K562 (cell line): ENCODE measurements around the gene FAM171A1. TPM values are rescaled to one million over a fixed set of nuclear protein-coding genes. Genes with fewer than 3 reads are reported as not detected.

ENCODE experiments used
- ATAC-seq: fragments of 200-7000 bp; cut with Tn5 transposase; 3 replicates; pipeline ENCODE4 v1.9.1; 2020; ENCODE audit warnings: moderate library complexity
- BruUV-seq: library from RNA; stranded (reverse); fragments of 400-500 nt; replicated peaks from 2 replicates; lab custom pipeline; 2021; lab: Mats Ljungman, UMichigan
- CTCF ChIA-PET: fragments of 300-600 bp; formaldehyde crosslinking; extraction: SDS; loops from one replicate; lab custom pipeline; 2021; ENCODE audit warnings: low intra/inter-chr PET ratio; lab: Yijun Ruan, JAX
- POLR2A ChIA-PET: fragments of 300-600, 350-650 bp; sonication (Branson Sonifier 250); formaldehyde crosslinking; extraction: SDS; loops from one replicate; lab custom pipeline; 2021; ENCODE audit warnings: antibody characterized with exemption, inconsistent platforms; lab: Yijun Ruan, JAX
- DNase-seq, 4 experiments: peaks; one replicate each; pipeline versions ENCODE4 v3.0.0 to v3.0.0-alpha.2; 2011 to 2018; ENCODE audit warnings: low spot score in 3 of 4, mixed read lengths in 3 of 4; ENCODE audit errors: extremely low read depth in 1 of 4
- FAIRE-seq: peaks from 2 replicates; lab custom pipeline; 2011; peaks lifted over from hg19 to GRCh38; lab: Jason Lieb, UNC
- H2AFZ ChIP-seq: 2 replicates; pipeline ENCODE4 v1.6.0; 2011; ENCODE audit warnings: low read depth, low read length, control low read depth, inconsistent platforms
- H3K27ac ChIP-seq: fragments of 200-600 bp; 3 replicates; pipeline ENCODE4 v1.8.0; 2011; ENCODE audit warnings: low read depth, mild to moderate bottlenecking, control low read depth, inconsistent platforms, low read length, moderate library complexity, mixed read lengths; ENCODE audit errors: extremely low read depth
- H3K27me3 ChIP-seq, 2 experiments: fragments of 300-600 bp in 1 of 2; 2 replicates in 1 of 2; 3 replicates in 1 of 2; pipeline versions ENCODE4 v1.6.0 to v1.8.0; 2011; ENCODE audit warnings: inconsistent platforms in 2 of 2, low read length in 2 of 2, mild to moderate bottlenecking in 1 of 2, mixed read lengths in 1 of 2, moderate library complexity in 1 of 2; ENCODE audit not compliant: control insufficient read depth in 2 of 2, insufficient read depth in 2 of 2
- H3K36me3 ChIP-seq: fragments of 300-600 bp; 3 replicates; pipeline ENCODE4 v1.8.0; 2011; ENCODE audit warnings: mild to moderate bottlenecking, low read length, inconsistent platforms; ENCODE audit not compliant: control insufficient read depth, insufficient read depth
- H3K4me1 ChIP-seq, 2 experiments: fragments of 200-600 bp in 1 of 2; replicated peaks in 1 of 2; 2 replicates in 1 of 2; 3 replicates in 1 of 2; pipeline versions ENCODE4 v1.5.1 to v1.8.0; 2011; ENCODE audit warnings: inconsistent platforms in 2 of 2, low read length in 2 of 2, mild to moderate bottlenecking in 1 of 2, mixed read lengths in 1 of 2, moderate library complexity in 1 of 2; ENCODE audit not compliant: control insufficient read depth in 2 of 2, insufficient read depth in 2 of 2
- H3K4me2 ChIP-seq: 2 replicates; pipeline ENCODE4 v1.6.1; 2011; ENCODE audit warnings: low read length, control low read depth, inconsistent platforms, mixed read lengths; ENCODE audit not compliant: insufficient read depth
- H3K4me3 ChIP-seq: fragments of 200-600 bp; sonication (generic), shearing (Covaris generic); 2 replicates; pipeline ENCODE4 v1.5.1; 2016; ENCODE audit warnings: control low read depth, inconsistent platforms
- H3K79me2 ChIP-seq: fragments of 200-600 bp; 3 replicates; pipeline ENCODE4 v1.8.0; 2011; ENCODE audit warnings: low read length, inconsistent platforms; ENCODE audit not compliant: control insufficient read depth, insufficient read depth
- H3K9ac ChIP-seq, 2 experiments: 2 replicates each; pipeline versions ENCODE4 v1.6.0 to v1.6.1; 2011; ENCODE audit warnings: low read depth in 2 of 2, low read length in 2 of 2, control low read depth in 1 of 2, inconsistent platforms in 1 of 2, mild to moderate bottlenecking in 1 of 2, mixed read lengths in 1 of 2; ENCODE audit not compliant: insufficient read depth in 1 of 2
- H3K9me1 ChIP-seq: one replicate; pipeline ENCODE4 v1.6.0; 2011; ENCODE audit warnings: inconsistent platforms, mild to moderate bottlenecking, low read length, moderate library complexity; ENCODE audit not compliant: control insufficient read depth, insufficient read depth
- H3K9me3 ChIP-seq: replicated peaks from 2 replicates; pipeline ENCODE4 v1.5.1; 2011; ENCODE audit warnings: low read depth, low read length, inconsistent platforms; ENCODE audit not compliant: control insufficient read depth, insufficient read depth
- H4K20me1 ChIP-seq: replicated peaks from 2 replicates; pipeline ENCODE4 v1.6.1; 2011; ENCODE audit warnings: low read length, inconsistent platforms, mixed read lengths; ENCODE audit not compliant: control insufficient read depth, insufficient read depth
- DMBX1 ChIP-seq: fragments of 250-450 bp; sonication (Bioruptor Pico); IDR thresholded peaks from 2 replicates; pipeline ENCODE4 v1.8.0; 2022; ENCODE audit warnings: inconsistent platforms, mild to moderate bottlenecking, moderate library complexity, borderline replicate concordance
- PHB2 ChIP-seq: fragments of 450-650 bp; IDR thresholded peaks from 2 replicates; pipeline ENCODE4 v1.6.1; 2017; ENCODE audit warnings: low read depth
- POLR2AphosphoS2 ChIP-seq: IDR thresholded peaks from 2 replicates; pipeline ENCODE4 v1.6.1; 2012; ENCODE audit warnings: low read length, improper control_type of control experiment
- PTBP1 ChIP-seq: fragments of 200-400 bp; formaldehyde crosslinking; IDR thresholded peaks from 2 replicates; pipeline ENCODE4 v1.6.1; 2017; ENCODE audit warnings: low read depth, low read length
- RBM14 ChIP-seq: fragments of 200-400 bp; formaldehyde crosslinking; IDR thresholded peaks from 2 replicates; pipeline ENCODE4 v1.6.1; 2018; ENCODE audit warnings: low read depth, mild to moderate bottlenecking, low read length, moderate library complexity, borderline replicate concordance; ENCODE audit not compliant: insufficient read depth
- SMARCC2 ChIP-seq: fragments of 450-650 bp; IDR thresholded peaks from 2 replicates; pipeline ENCODE4 v1.6.1; 2017; ENCODE audit warnings: antibody characterized with exemption, moderate library complexity, mild to moderate bottlenecking, low read depth
- SRSF1 ChIP-seq: fragments of 200-400 bp; formaldehyde crosslinking; IDR thresholded peaks from 2 replicates; pipeline ENCODE4 v1.6.1; 2017; ENCODE audit warnings: mild to moderate bottlenecking, low read depth, low read length, moderate library complexity
- ZNF24 ChIP-seq: fragments of 450-650 bp; IDR thresholded peaks from 2 replicates; pipeline ENCODE4 v1.6.1; 2016
- ZNF699 ChIP-seq: fragments of 250-450 bp; sonication (Bioruptor Pico); IDR thresholded peaks from 2 replicates; pipeline ENCODE4 v1.8.0; 2021; ENCODE audit warnings: mild to moderate bottlenecking, moderate library complexity; ENCODE audit not compliant: insufficient replicate concordance
- WGBS: fragments of 100-300 bp; shearing (Covaris generic); methylation state at CpG from one replicate; pipeline ENCODE4 v1.1.6; 2016; ENCODE audit warnings: low coverage, mixed read lengths; ENCODE audit not compliant: insufficient coverage; ENCODE audit errors: missing lambda C conversion rate; 5-methylcytosine and 5-hydroxymethylcytosine counted together
- in situ Hi-C: fragments of 300-500 bp; cut with MboI; formaldehyde crosslinking; loops from 4 replicates; pipeline ENCODE4 v1.15.0; 2018; ENCODE audit warnings: inconsistent platforms, mixed read lengths
- intact Hi-C: fragments of 100-400 bp; cut with micrococcal nuclease; formaldehyde crosslinking; loops from 2 replicates; pipeline ENCODE4 v1.14.2; 2022
- polyA plus RNA-seq, 8 experiments: library from polyadenylated mRNA; depleted of rRNA in 4 of 8; stranded (reverse) in 5 of 8; unstranded in 3 of 8; fragments of >200 nt; fragmentation: Nextera tagmentation in 2 of 8; fragmentation: Illumina TruSeq in 1 of 8; extraction: Ambion mirVana in 2 of 8; extraction: Trizol in 1 of 8; gene quantifications; 2 replicates each; pipeline versions ENCODE4 v1.2.1 to v1.2.3, GENCODE V29; 2011 to 2014; ENCODE audit warnings: inconsistent platforms in 1 of 8, missing spikeins in 1 of 8
- total RNA-seq, 7 experiments: library from RNA; depleted of rRNA in 6 of 7; stranded (reverse); fragments of >200 nt in 6 of 7; fragmentation: Illumina TruSeq in 2 of 7; extraction: Trizol in 2 of 7; gene quantifications; 2 replicates each; pipeline versions ENCODE4 v1.2.1 to v1.2.3, GENCODE V29; 2011 to 2021; ENCODE audit warnings: low replicate concordance in 1 of 7

Gene FAM171A1
- total and polyA plus RNA-seq, 9 of the 15 experiments (the other 6 are each of a cell fraction or from before 2014, with no cell fraction given) = 0.51 to 8.2 (median 4.8) TPM

GRCh38 chr10:15353471-15354017 is 17.5 kb downstream of the FAM171A1 start:
- BruUV-seq = no TSS peak
- DNase-seq (no peak), FAIRE-seq (no peak), ATAC-seq (no peak)
- Histone ChIP-seq H3K9me3 (no peaks in the 10 kb centered on the region), H3K9ac (no peak overlapping the region), H3K4me3 (no peak overlapping the region), H3K79me2 (no peaks in the 10 kb centered on the region), H3K4me1 (no peaks in the 10 kb centered on the region; a peak in 2 of 5 replicates), H3K27ac (no peak overlapping the region), H3K9me1 (no peaks in the 10 kb centered on the region), H3K4me2 (no peak overlapping the region), H2AFZ (no peak overlapping the region), H3K36me3 (no peaks in the 10 kb centered on the region), H4K20me1 (0 out of 2 replicates have a peak, but pooled peaks cover 3% of the 10 kb centered on the region), H3K27me3 (peaks cover 2 to 19% of the 10 kb centered on the region in 2 experiments; a peak in 4 of 5 replicates)
- CTCF ChIA-PET = no interaction called here
- intact Hi-C loops (no loop called here), in situ Hi-C loops (no loop called here)
- POLR2A ChIA-PET = interaction anchor here (0.7 to 1.6 kb wide), 3 partner anchors 9 to 864 kb away, joined by 3 to 4 read pairs (median 4); no protein-coding TSS in a partner anchor
- TF ChIP-seq RBM14 = no peak
- no peak for TF ChIP-seq ZNF699
- TF ChIP-seq SRSF1 = no peak
- TF ChIP-seq ZNF24 = no peak
- no peak for TF ChIP-seq SMARCC2
- no peak for TF ChIP-seq PHB2
- TF ChIP-seq POLR2AphosphoS2 = no peak
- TF ChIP-seq PTBP1 = no peak
- TF ChIP-seq DMBX1 = no peak
- 6% methylated on average over 8 of the region's 8 CpGs for WGBS
